H7 (cell line): ENCODE results near the gene PRSS57. TPM values are rescaled to one million over a fixed set of nuclear protein-coding genes. Genes with fewer than 3 reads are reported as not detected.
"Not testable (repeated sequence)": the region's sequence is repeated elsewhere in the genome, so short reads cannot be mapped to it uniquely, and the experiment has no call there.

Experiments
- DNase-seq: peaks from one replicate; pipeline ENCODE4 v3.0.0; 2012
- H3K27me3 ChIP-seq: 2 replicates; pipeline ENCODE4 v1.6.0; 2011; ENCODE audit warnings: mild to moderate bottlenecking, low read length; ENCODE audit not compliant: control insufficient read depth, insufficient read depth
- H3K36me3 ChIP-seq: replicated peaks from 2 replicates; pipeline ENCODE4 v1.5.1; 2011; ENCODE audit warnings: low read length; ENCODE audit not compliant: control insufficient read depth, insufficient read depth
- H3K4me3 ChIP-seq: 2 replicates; pipeline ENCODE4 v1.5.1; 2011; ENCODE audit warnings: low read depth, mild to moderate bottlenecking, control low read depth, low read length, moderate library complexity; ENCODE audit not compliant: insufficient read depth
- total RNA-seq: library from RNA; depleted of rRNA; stranded (reverse); fragments of >200 nt; shearing (Covaris generic); gene quantifications from 2 replicates; pipeline ENCODE4 v1.2.3, GENCODE V29; 2014

Gene PRSS57
- total RNA-seq, 1 experiment from 2014 or later = not detected

DNA sequence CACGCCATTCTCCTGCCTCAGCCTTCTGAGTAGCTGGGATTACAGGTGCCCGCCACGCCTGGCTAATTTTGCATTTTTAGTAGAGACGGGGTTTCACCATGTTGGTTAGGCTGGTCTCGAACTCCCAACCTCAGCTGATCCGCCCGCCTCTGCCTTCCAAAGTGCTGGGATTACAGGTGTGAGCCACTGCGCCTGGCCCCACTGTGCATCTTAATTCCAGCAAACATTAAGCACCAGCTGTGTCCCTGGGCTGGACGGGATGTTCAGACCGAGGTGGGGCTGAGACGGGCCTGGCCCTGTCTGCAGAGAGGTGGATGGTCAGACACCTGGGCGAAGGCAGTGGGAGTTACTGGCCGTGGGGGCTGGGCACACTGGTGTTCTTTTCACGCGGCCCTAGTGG, 34.3 kb upstream of the PRSS57 start:
- H3K4me3 ChIP-seq, H3K27me3 ChIP-seq, H3K36me3 ChIP-seq: not testable (repeated sequence)
- peak; percentile 30 for DNase-seq

DNA sequence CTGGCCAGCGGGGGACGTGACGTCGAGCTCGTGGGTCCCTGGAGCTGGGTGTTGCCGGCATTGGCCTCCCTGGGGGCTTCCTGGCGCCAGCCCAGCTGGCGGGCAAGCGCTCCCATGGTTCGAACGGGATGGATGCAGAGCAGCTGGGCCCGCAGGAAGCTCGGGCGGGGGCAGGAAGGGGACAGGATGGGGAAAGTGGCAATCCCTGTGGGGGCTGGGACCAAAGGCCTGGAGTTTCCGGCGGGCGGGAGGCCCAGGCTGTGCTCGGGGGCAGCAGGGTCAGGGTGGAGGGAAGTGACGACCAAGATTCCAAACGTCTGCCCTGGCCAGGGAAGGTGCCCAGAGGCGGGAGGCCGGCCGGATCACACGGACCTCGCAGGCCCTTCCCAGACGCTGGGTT, 32.8 kb upstream of the PRSS57 start:
- peak; percentile 63 for DNase-seq
- no peak overlapping the region for H3K4me3 ChIP-seq
- H3K36me3 ChIP-seq = no peaks in the 10 kb centered on the region
- H3K27me3 ChIP-seq = no peaks in the 10 kb centered on the region

DNA sequence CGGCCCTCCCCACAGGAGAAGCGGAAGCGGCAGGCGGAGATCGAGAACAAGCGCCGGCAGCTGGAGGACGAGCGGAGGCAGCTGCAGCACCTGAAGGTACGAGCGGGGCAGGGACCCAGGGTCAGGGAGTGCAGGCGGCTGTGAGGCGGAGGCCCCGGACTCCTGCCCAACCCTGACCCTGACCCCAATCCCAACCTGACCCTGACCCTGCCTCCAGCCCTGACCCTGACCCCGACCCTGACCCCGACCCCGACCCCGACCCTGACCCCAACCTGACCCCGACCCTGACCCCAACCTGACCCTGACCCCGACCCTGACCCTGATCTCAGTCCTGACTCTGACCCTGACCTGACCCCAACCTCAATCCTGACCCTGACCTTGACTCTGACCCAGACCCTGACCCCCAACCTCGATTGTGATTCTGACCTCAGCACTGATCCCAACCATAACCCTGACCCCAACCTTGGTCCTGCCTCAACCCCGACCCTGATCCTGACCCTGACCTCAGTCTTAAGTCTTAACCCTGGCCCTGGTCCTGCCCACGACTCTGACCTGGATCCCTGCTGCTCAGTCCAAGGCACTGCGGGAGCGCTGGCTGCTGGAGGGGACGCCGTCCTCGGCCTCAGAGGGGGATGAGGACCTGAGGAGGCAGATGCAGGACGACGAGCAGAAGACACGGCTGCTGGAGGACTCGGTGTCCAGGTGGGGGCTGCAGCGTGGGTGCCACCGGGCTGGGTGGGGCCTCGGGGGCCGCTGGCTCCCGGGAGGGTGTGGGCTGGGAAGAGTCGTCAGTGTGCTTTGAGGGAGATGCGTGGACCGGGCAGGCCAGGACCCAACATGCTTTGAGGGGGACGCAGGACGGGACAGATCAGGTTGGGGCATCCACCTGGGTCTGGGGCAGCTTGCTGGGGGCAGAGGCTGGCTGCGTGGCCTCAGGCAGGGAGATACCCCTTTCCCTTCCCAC, 32.0 kb upstream of the PRSS57 start:
- no peak overlapping the region for H3K4me3 ChIP-seq
- no peaks in the 10 kb centered on the region for H3K36me3 ChIP-seq
- DNase-seq = peak; percentile 51
- no peaks in the 10 kb centered on the region for H3K27me3 ChIP-seq

DNA sequence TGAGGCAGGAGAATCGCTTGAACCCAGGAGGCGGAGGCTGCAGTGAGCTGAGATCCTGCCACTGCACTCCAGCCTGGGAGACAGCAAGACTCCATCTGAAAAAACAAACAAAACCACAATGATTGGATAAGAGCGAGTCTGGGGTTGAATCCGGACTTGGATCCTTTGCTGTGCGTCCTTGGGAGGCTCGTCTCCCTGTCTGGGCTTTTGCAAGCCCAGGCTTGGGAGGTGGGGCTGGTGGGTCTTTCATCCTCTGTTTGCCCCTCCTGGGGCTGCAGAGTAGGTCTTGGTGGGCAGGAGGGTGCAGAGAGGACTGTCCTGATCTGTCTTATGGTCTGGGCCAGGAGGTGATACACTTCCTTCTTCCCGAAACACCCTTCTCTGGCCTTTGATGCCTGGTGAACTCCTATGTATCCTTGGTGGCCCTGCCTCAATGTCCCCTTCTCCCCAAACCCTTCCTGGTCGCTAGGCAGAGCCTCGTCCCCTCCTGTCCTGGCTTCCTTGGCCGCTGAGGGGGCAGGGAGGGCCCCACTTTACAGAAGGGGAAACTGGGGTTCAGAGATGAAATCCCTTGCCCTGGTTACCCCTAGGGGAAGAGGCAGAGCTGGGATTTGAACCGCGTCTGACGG, 30.3 kb upstream of the PRSS57 start:
- Histone ChIP-seq H3K36me3 (no peaks in the 10 kb centered on the region), H3K27me3 (no peaks in the 10 kb centered on the region), H3K4me3 (no peak overlapping the region)
- peak; percentile 39 for DNase-seq

DNA sequence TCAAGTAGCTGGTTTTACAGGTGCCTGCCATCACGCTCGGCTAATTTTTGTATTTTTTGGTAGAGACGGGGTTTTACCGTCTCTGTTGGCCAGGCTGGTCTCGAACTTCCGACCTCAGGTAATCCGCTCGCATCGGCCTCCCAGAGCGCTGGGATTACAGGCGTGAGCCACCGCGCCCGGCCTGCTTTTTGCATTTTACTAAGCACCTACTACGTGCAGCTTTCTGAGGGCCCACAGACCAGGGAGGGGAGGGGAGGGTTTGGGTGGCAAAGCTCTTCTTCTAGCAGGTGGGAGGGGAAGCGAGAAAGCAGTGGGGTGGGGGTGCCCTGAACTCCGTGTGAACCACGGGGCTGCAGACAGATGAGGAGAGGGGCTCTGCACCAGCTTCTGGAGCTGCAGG, 28.5 kb upstream of the PRSS57 start:
- DNase-seq = no peak
- Histone ChIP-seq H3K4me3 (no peak overlapping the region), H3K27me3 (no peaks in the 10 kb centered on the region), H3K36me3 (no peaks in the 10 kb centered on the region)

DNA sequence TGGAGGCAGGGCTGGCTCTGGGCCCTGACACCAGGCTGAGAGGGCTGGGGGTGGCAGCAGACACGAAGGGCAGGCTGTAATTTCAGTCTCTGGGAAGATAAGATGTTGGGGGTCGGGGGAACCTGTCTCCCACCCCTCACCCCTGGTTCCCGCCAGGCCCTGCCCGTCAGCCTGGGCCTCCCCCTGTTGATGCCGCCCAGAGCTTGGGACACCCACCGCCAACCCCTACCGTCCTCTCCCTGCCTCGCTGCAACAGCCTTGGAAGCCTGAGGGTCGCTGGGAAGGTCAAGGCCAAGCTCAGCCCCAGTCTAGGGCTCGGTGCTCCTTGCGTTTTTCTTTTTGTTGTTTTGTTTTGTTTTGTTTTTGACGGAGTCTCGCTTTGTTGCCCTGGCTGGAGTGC, 28.0 kb upstream of the PRSS57 start:
- peak; percentile 55 for DNase-seq
- no peak overlapping the region for H3K4me3 ChIP-seq
- H3K36me3 ChIP-seq = no peaks in the 10 kb centered on the region
- no peaks in the 10 kb centered on the region for H3K27me3 ChIP-seq

DNA sequence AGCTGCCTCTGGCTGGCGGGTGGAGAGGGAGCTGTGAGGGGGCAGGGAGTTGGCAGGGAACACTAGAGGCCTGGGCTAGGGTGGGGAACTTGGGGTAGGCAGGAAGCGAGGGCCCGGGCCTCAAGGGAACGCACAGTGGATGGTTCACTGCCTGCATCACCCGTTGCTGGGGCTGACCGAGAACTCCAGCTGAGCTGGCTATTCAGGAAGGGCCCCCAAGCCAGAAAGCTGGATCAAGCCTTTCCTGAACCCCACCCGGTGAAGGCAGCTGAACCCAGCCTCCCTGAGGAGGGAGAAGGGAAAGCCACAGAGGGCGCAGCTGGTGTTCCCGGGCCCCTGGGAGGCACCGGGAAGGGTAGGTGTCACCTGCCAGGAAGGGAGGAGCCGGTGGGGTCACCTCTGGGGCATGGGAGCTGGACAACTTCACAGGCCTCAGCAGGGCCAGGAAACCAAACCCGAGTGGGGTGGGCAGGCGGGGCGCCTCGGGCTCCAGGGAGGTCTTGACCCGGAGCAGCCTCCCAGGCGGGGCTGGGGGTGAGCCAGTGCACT, 27.4 kb upstream of the PRSS57 start:
- peak; percentile 53 for DNase-seq
- Histone ChIP-seq H3K36me3 (no peaks in the 10 kb centered on the region), H3K4me3 (no peak overlapping the region), H3K27me3 (no peaks in the 10 kb centered on the region)

DNA sequence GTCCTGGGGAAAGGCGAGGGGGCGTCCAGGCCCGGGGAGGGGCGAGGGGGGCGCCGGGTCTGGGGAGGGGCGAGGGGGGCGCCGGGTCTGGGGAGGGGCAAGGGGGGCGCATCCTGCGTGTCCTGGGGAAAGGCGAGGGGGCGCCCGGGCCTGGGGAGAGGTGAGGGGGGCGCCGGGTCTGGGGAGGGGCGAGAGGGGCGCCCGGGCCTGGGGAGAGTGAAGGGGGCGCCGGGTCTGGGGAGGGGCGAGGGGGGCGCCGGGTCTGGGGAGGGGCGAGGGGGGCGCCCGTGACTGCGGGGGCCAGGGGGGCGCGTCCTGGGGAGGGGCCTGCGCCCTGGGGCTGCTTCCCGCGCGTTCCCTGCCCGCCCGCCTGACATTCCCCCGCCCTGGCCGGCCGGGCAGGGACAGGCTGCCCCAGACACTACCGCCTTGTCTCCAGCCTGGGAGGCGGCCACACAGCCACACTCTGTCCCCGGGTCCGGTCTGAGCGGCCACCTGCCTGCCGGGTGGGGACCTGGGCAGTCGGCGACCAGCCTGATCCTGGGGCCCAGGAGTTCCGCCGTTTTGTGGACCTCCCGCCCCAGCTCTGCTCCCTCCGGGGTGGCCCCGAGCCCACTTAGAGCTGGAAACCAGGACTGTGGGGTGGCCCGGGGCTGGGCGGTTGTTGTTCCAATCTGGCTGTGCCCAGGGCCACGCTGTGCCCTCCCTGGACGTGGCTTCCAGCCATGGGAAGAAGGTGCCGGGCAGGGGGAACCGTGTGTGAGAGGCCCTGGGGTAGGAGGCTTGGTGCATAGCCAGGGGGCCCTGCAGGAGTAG, 25.3 kb upstream of the PRSS57 start:
- DNase-seq = peak; percentile 88
- Histone ChIP-seq H3K27me3 (no peaks in the 10 kb centered on the region), H3K4me3 (no peak overlapping the region), H3K36me3 (no peaks in the 10 kb centered on the region)

DNA sequence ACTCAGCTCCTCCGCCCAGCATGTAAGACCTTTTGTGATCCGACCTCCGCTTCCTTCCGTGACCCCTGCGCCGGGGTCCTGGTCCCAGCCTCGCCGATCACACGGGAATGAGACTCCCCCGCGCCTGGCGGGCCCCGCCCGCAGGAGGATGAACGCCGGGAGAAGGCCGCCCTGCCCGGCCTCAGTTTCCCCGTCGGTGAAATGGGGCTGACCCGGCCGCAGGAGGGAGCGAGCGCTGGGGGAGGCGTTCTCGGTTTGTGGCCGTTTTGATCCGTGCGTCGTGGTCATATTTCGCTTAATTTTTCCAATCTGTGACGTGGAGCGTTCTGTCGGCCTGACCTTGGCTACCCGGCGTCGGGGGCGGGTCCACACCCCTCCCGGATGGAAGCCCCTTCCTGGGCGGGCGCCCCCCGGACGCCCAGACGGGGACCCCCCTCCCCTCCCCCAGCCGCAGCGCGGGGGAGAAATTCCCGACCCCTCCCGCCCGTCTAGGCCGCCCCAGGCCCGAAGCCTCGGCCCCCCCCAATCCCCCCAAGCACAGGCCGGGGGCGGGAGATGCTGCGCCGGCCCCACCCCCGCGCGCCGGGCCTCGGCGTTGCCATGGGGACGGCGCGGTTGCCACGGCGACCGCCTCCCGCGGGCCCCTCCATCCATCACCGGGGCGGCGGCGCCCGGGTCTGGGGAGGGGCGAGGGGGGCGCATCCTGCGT, 24.5 kb upstream of the PRSS57 start:
- DNase-seq = peak; percentile 96
- no peaks in the 10 kb centered on the region for H3K36me3 ChIP-seq
- no peaks in the 10 kb centered on the region for H3K27me3 ChIP-seq
- no peak overlapping the region for H3K4me3 ChIP-seq

DNA sequence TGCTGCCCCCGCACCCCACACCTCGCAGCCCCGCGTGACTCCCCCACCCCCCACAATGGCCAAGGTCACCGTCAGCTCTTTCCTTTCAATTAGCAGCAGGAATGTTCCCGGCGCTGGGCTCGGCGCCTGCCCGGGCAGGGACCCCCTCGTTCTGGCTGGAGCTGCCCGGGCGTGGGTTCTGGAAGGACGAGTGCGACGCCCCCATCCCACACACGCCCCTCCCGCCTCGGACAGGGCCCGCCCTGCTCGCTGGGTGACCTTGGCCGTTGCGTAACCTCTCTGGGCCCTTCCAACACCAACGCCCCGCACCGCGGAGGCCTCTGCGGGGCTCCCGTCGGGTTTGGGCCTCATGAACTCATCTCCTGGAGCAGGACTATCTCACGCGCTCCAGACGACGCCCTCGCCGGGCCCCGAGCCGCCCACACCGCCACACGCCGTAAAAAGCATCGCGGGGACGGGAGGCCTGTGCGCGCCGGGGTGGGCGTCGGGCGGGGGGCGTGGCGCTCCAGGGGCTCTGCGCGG, 23.8 kb upstream of the PRSS57 start:
- Histone ChIP-seq H3K4me3 (no peak overlapping the region), H3K36me3 (no peaks in the 10 kb centered on the region), H3K27me3 (no peaks in the 10 kb centered on the region)
- peak; percentile 82 for DNase-seq

DNA sequence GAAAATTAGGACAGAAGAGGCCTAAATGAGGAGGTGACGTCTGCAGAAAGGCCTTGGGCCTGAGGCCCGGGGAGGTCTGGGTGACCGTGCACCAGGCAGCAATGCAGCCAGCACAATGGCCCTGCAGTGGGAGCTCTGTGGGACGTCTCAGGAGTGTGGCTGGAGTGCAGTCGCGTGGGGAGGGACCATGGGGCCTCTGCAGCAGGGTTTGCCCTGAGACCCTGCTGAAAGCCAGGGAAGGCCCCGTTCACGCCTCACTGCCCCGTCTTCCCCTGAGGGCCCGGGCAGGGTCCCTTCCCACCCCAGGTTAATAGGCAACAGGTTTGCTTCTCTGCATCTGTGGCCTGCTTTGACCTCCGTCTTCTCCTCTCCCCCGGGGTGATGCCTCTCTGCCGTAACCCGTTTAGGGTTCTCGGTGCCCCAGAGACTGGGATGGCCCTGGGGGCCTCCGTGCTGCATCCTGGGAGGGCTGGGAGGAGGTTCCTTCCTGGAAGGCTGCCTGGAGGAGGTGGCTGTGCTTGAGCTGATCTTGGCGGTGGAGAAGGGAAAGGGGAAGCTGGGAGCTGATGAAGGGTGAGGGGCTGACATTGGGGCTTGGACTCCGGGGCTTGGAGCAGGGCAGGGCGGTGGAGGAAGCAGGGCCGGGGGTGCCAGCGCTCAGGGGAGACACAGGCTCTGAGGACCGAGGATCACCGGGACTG, 23.1 kb upstream of the PRSS57 start:
- H3K27me3 ChIP-seq = no peaks in the 10 kb centered on the region
- H3K36me3 ChIP-seq = no peaks in the 10 kb centered on the region
- DNase-seq = peak; percentile 82
- H3K4me3 ChIP-seq = no peak overlapping the region

DNA sequence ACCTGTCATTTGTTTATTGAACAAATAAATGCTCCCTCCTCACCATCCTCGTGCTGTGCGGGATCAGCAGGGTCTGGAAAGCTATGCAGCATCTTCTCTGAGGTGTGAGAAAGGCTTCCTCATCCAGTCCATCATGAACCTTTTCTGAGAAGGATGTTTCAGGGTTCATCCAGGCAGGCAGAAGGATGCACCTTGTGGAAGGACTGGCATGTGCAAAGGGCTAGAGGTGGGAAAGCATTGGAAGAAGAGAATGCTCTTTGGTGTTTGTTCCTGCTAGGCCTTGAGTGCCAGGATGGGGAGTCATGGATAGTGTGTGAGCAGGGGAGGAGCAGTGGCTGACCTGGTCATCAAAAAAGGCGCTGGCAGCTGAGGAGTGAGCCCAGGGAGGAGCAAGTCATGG, 20.1 kb upstream of the PRSS57 start:
- Histone ChIP-seq H3K27me3 (no peaks in the 10 kb centered on the region), H3K36me3 (no peaks in the 10 kb centered on the region), H3K4me3 (no peak overlapping the region)
- no peak for DNase-seq

DNA sequence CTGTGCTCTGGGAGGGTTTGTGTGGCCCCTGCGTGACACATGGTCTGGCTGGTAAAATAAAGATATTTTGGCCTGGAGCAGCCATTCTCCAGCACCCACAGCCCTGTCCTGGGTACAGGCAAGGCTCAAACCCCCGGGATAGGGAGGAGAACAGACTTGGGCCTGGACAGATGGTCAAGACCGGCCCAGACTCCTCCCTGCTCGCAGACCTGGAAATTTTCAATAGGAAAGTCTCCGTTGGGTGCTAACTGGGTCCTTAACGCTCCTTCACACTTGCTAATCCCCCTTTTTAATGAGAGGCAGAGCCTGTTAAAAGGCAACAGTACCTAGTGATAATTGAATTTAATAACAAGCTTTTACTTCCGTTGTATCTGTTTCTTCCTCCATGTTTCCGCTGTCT, 16.0 kb upstream of the PRSS57 start:
- no peak overlapping the region for H3K4me3 ChIP-seq
- peaks cover 4% of the 10 kb centered on the region; the same call in 1 of the 2 replicates for H3K27me3 ChIP-seq
- DNase-seq = no peak
- no peaks in the 10 kb centered on the region for H3K36me3 ChIP-seq
